ENCODE measurements around the gene TBC1D5. TPM values are rescaled to one million over a fixed set of nuclear protein-coding genes. Genes with fewer than 3 reads are reported as not detected.

The TBC1D5 gene
- total and polyA plus RNA-seq, 10 donors: 6.4 to 140 (median 97.1) TPM

- peaks cover 0 to 33% (median 13%) of the 10 kb centered on the region in 6 donors for H3K4me1 ChIP-seq
- H3K27me3 ChIP-seq (replicated peaks in 1 of 7): no peaks in the 10 kb centered on the region
- peaks cover 0 to 17% (median 13%) of the 10 kb centered on the region in 6 donors for H3K36me3 ChIP-seq
- H3K27ac ChIP-seq: no peak overlapping the region
- intact Hi-C loops (cut with DNase I; ENCODE audit: low total_unique reads): no loop called here
- H3K4me3 ChIP-seq: no peak overlapping the region
- WGBS, 5 donors: 90 to 98% (median 96%) methylated on average over 1 of the region's 1 CpG
- TF ChIP-seq POLR2AphosphoS5 (IDR thresholded peaks at IDR 0.05) (no peak), POLR2A (IDR thresholded peaks at IDR 0.05) (no peak), CTCF (IDR thresholded peaks at IDR 0.05 in 8 of 11, conservative IDR thresholded peaks at IDR 0.05 in 3 of 11) (no peak)
- H3K9me3 ChIP-seq: no peaks in the 10 kb centered on the region
- no peak for DNase-seq
Measured at GRCh38 chr3:17188378-17188777, 554.1 kb downstream of the TBC1D5 start.

- Histone ChIP-seq H3K27ac (no peak overlapping the region), H3K9me3 (no peaks in the 10 kb centered on the region), H3K27me3 (replicated peaks in 1 of 7) (no peaks in the 10 kb centered on the region), H3K4me1 (peaks cover 0 to 31% (median 17%) of the 10 kb centered on the region in 6 donors), H3K36me3 (peaks cover 0 to 24% (median 14%) of the 10 kb centered on the region in 6 donors), H3K4me3 (no peak overlapping the region)
- 88 to 93% (median 91%) methylated on average over 6 of the region's 6 CpGs for WGBS, 5 donors
- TF ChIP-seq POLR2A (IDR thresholded peaks at IDR 0.05) (no peak), CTCF (IDR thresholded peaks at IDR 0.05 in 8 of 11, conservative IDR thresholded peaks at IDR 0.05 in 3 of 11) (no peak), POLR2AphosphoS5 (IDR thresholded peaks at IDR 0.05) (no peak)
- intact Hi-C loops (cut with DNase I; ENCODE audit: low total_unique reads): no loop called here
- no peak for DNase-seq
Measured at GRCh38 chr3:17187589-17188184, 554.7 kb downstream of the TBC1D5 start.

- H3K9me3 ChIP-seq: no peaks in the 10 kb centered on the region
- H3K27me3 ChIP-seq (replicated peaks in 1 of 7): no peaks in the 10 kb centered on the region
- peaks cover 0 to 47% (median 20%) of the 10 kb centered on the region in 6 donors for H3K36me3 ChIP-seq
- peaks cover 0 to 34% (median 15%) of the 10 kb centered on the region in 6 donors for H3K4me1 ChIP-seq
- no peak overlapping the region for H3K4me3 ChIP-seq
- no peak for DNase-seq
- intact Hi-C loops (cut with DNase I; ENCODE audit: low total_unique reads): no loop called here
- TF ChIP-seq CTCF (IDR thresholded peaks at IDR 0.05 in 8 of 11, conservative IDR thresholded peaks at IDR 0.05 in 3 of 11): no peak
- no peak for TF ChIP-seq POLR2A (IDR thresholded peaks at IDR 0.05)
- no peak for TF ChIP-seq POLR2AphosphoS5 (IDR thresholded peaks at IDR 0.05)
- no peak overlapping the region for H3K27ac ChIP-seq
Measured at GRCh38 chr3:17183951-17184550, 558.4 kb downstream of the TBC1D5 start.

- H3K27ac ChIP-seq: peak overlapping the region in 5 of 8 donors; percentile 9 to 22 (median 15)
- H3K27me3 ChIP-seq (replicated peaks in 1 of 7): no peaks in the 10 kb centered on the region
- no peak overlapping the region for H3K4me3 ChIP-seq
- peaks cover 0 to 34% (median 15%) of the 10 kb centered on the region in 6 donors for H3K4me1 ChIP-seq
- H3K9me3 ChIP-seq: no peaks in the 10 kb centered on the region
- H3K36me3 ChIP-seq: peaks cover 0 to 56% (median 20%) of the 10 kb centered on the region in 6 donors
- 35 to 65% (median 50%) methylated on average over 5 of the region's 5 CpGs for WGBS, 5 donors
- no peak for DNase-seq
- TF ChIP-seq POLR2A (IDR thresholded peaks at IDR 0.05) (no peak), CTCF (IDR thresholded peaks at IDR 0.05 in 8 of 11, conservative IDR thresholded peaks at IDR 0.05 in 3 of 11) (no peak), POLR2AphosphoS5 (IDR thresholded peaks at IDR 0.05) (no peak)
- intact Hi-C loops (cut with DNase I; ENCODE audit: low total_unique reads): no loop called here
Measured at GRCh38 chr3:17182166-17182565, 560.3 kb downstream of the TBC1D5 start.
